Mesangial cell (primary cell): ENCODE results near the gene KRTAP19-3. TPM values are rescaled to one million over a fixed set of nuclear protein-coding genes. Genes with fewer than 3 reads are reported as not detected.

Experiments used
- total RNA-seq: library from RNA; depleted of rRNA; stranded (reverse); fragments of >200 nt; gene quantifications from 2 replicates; pipeline ENCODE4 v1.2.3, GENCODE V29; 2015

Gene KRTAP19-3
- not detected in 2 replicates for total RNA-seq

GRCh38 chr21:30491963-30492428, at the start of gene KRTAP19-3:
TSS of gene KRTAP19-3 (minus strand) at chr21:30492013. CDS start at chr21:30491957, 56 bp downstream.

DNA sequence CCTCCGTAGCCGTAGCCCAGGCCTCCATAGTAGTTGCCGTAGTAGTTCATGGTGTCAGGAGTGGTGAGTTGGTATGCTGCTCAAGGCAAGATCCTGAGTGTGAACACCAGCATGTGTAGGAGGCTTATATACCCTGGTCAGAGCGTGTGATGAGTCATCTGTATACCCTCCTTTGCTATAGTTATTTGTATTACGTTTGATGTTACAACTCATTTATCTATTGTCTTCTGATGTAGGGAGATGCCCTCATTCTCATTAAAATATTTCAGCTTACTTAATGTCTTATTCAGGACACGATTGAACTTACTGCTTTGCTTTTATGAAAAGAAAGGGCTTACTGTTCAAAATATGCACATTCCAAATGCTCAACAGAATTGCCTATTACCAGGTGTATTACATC, 10.2 kb upstream of the KRTAP19-3 start, which contains the start of gene KRTAP19-5:
TSS of gene KRTAP19-5 (minus strand) at position 101 of the 400 bp plus-strand sequence. CDS start at position 50, 51 bp downstream.

DNA sequence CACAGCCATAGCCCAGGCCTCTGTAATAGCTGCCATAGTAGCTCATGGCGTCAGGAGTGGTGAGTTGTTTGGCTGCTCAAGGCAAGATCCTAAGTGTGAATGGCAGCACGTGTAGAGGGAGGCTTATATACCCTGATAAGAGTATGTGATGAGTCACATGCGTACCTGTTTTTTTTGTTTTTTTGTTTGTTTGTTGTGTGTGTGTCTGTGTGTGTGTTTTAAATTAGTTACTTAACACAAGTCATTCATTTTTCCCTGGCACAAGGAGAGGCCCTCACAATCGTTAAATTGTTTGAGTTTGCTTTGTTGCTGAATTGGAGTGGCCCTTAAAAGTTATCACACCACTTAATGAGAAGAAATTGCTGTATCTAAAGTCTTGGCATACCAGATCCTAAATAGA, 5.3 kb upstream of the KRTAP19-3 start, which contains the start of gene KRTAP19-4:
TSS of gene KRTAP19-4 (minus strand) at position 101 of the 400 bp plus-strand sequence. CDS start at position 46, 55 bp downstream.

GRCh38 chr21:30487336-30487735, 4.5 kb downstream of the KRTAP19-3 start, which contains the start of gene KRTAP19-2:
TSS of gene KRTAP19-2 (minus strand) at chr21:30487436. CDS start at chr21:30487348, 88 bp downstream.

GRCh38 chr21:30480145-30480544, 11.7 kb downstream of the KRTAP19-3 start, which contains the start of gene KRTAP19-1:
TSS of gene KRTAP19-1 (minus strand) at chr21:30480367. CDS start at chr21:30480317, 50 bp downstream.

Other genes with a start within 250 kb of the KRTAP19-3 start
- not detected in 2 replicates for gene KRTAP24-1, start 209.1 kb downstream of the KRTAP19-3 start, total RNA-seq
- not detected in 2 replicates for gene KRTAP25-1, start 202.5 kb downstream of the KRTAP19-3 start, total RNA-seq
- gene KRTAP26-1, start 171.7 kb downstream of the KRTAP19-3 start, total RNA-seq = not detected in 2 replicates
- gene KRTAP27-1, start 154.3 kb downstream of the KRTAP19-3 start, total RNA-seq = not detected in 2 replicates
- gene KRTAP23-1, start 143.4 kb downstream of the KRTAP19-3 start, total RNA-seq = not detected in 2 replicates
- gene KRTAP13-2, start 119.7 kb downstream of the KRTAP19-3 start, total RNA-seq = not detected in 2 replicates
- not detected in 2 replicates for gene KRTAP13-1, start 96.0 kb downstream of the KRTAP19-3 start, total RNA-seq
- not detected in 2 replicates for gene KRTAP13-3, start 66.1 kb downstream of the KRTAP19-3 start, total RNA-seq
- gene KRTAP13-4, start 61.8 kb downstream of the KRTAP19-3 start, total RNA-seq = not detected in 2 replicates
- gene KRTAP15-1, start 51.7 kb downstream of the KRTAP19-3 start, total RNA-seq = not detected in 2 replicates
- gene KRTAP19-1, start 11.6 kb downstream of the KRTAP19-3 start, total RNA-seq = not detected in 2 replicates
- not detected in 2 replicates for gene KRTAP19-2, start 4.6 kb downstream of the KRTAP19-3 start, total RNA-seq
- gene KRTAP19-4, start 5.2 kb upstream of the KRTAP19-3 start, total RNA-seq = not detected in 2 replicates
- not detected in 2 replicates for gene KRTAP19-5, start 10.1 kb upstream of the KRTAP19-3 start, total RNA-seq
- gene KRTAP19-6, start 49.9 kb upstream of the KRTAP19-3 start, total RNA-seq = not detected in 2 replicates
- gene KRTAP19-7, start 69.3 kb upstream of the KRTAP19-3 start, total RNA-seq = not detected in 2 replicates
- gene KRTAP22-2, start 98.4 kb upstream of the KRTAP19-3 start, total RNA-seq = not detected in 2 replicates
- gene KRTAP6-3, start 100.4 kb upstream of the KRTAP19-3 start, total RNA-seq = not detected in 2 replicates
- not detected in 2 replicates for gene KRTAP6-2, start 106.9 kb upstream of the KRTAP19-3 start, total RNA-seq
- gene KRTAP22-1, start 109.1 kb upstream of the KRTAP19-3 start, total RNA-seq = not detected in 2 replicates
- gene KRTAP6-1, start 121.9 kb upstream of the KRTAP19-3 start, total RNA-seq = not detected in 2 replicates
- gene KRTAP20-1, start 124.4 kb upstream of the KRTAP19-3 start, total RNA-seq = not detected in 2 replicates
- not detected in 2 replicates for gene KRTAP20-4, start 128.6 kb upstream of the KRTAP19-3 start, total RNA-seq
- gene KRTAP20-2, start 143.2 kb upstream of the KRTAP19-3 start, total RNA-seq = not detected in 2 replicates
- gene KRTAP20-3, start 150.9 kb upstream of the KRTAP19-3 start, total RNA-seq = not detected in 2 replicates
- not detected in 2 replicates for gene KRTAP21-3, start 226.8 kb upstream of the KRTAP19-3 start, total RNA-seq